GM18520 (cell line): ENCODE data around the gene MCTP1.

Source experiments
- ATAC-seq: cut with Tn5 transposase; IDR thresholded peaks from one replicate; pipeline ENCODE4 v1.9.1; 2021; ENCODE audit not compliant: unreplicated experiment

Gene MCTP1

DNA sequence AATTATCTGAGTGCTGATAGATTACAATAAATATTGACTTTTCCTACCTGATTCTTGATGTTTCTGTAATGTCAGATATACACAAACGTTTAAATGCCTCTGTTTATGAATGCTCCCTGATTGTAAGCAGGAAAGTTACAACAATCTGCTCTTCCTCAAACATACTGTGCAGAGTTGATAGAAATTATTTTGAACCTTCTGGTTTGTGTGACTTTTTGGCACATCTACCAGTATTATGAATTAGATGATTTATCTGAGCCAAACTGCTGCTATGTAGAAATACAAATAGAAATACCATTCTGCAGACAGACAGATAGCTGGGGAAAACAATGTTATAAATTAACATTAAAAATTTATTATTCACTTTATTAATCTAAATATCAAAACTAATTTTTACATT, 553.4 kb downstream of the MCTP1 start:
- ATAC-seq: no peak

- no peak for ATAC-seq
Measured at GRCh38 chr5:94725142-94725541, 559.8 kb downstream of the MCTP1 start.

DNA sequence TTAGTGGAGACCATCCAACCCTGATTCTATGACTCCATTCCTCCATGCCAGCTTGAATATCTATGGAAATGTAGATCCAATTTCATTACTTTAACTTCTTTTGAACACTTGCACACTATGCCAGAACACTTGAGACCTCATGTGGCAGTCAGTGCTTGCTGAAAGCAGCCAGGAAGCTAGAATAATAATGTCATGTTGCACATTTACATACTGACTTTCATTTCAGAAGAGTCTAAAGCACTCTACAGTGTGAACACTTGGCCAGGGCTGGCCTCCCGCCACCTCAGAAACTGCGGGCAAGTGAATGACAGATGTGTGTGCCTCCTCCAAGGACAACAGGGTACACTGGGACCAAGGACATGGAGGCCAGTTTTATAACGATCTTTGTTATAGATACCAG, 569.1 kb downstream of the MCTP1 start:
- ATAC-seq: no peak

DNA sequence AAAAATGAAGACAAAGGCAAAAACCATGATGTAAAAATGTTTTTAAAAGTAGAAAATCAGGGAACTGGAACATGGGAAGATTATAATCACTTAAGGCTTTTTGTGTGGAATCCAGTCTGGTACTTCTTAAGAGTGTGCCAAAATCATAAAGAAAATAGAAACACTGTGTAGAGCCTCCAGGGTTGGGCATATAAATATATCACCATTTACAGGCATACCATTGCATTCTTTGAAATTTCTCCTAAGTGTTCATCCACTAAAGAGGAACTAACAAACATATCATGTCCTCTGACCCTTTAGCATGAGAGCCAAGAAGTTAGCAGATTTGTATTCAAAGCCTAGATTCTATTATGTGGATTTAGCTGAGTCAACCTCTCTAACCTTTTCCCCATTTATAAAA, 573.1 kb downstream of the MCTP1 start:
- no peak for ATAC-seq

DNA sequence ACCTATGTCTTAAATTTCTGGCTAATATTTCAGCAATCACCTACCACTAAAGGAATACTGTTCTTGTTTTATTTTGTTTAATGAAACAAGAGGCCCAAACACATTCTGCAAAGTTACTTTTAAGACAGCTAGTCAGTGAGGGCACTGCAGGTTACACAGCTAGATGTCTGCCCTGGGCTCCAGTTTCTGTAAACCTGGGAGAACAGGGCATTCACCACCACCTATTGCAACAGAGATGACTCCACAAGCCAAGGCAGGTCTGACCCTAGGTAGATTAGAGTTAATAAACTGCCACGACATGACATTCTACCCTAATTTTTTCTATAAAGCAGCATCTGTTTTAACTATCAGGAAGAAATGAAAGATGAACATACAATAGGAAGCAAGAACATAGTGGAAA, 575.6 kb downstream of the MCTP1 start:
- no peak for ATAC-seq

DNA sequence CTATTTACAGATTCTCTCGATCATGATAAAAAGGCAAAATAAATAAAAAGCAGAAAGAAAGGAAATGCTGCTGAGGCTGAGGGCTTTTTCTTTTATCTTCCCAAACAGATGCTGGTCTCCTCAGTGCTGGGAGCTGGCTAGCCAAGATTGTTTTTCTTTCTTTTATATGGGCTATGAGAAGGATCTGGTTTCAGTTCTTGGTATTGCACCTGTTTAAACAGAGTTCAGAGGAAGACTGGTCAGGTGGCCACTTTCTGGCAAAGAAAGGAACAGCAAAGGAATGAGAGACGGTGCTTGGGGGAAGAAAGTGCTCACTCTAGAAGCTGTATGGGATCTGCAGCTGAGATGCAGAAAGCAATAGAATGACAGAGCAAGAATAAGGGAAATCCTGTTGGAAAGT, 577.5 kb downstream of the MCTP1 start:
- ATAC-seq: no peak

- no peak for ATAC-seq
Measured at GRCh38 chr5:94705427-94705826, 579.5 kb downstream of the MCTP1 start.

- peak; percentile 35 for ATAC-seq
Measured at GRCh38 chr5:94702729-94703128, 582.2 kb downstream of the MCTP1 start.

DNA sequence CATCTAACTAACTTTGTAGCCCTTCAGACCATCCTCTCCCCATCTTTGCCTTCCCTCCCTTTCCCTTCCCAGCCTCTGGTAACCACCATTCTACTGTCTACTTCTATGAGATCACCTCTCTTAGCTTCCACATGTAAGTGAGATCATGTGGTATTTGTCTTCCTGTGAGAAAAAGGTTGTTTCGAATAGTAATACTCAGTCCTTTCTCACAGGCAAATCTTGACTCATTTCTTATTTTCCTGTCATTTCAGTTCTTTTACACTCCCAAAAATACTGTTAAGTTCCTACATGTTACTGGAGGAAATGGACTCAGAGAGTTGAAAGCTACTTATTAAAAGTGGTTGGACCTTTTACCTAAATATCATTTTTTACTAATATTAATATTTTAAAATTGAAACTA, 584.3 kb downstream of the MCTP1 start:
- peak; percentile 84 for ATAC-seq

GRCh38 chr5:94699562-94699961, 585.3 kb downstream of the MCTP1 start:
- ATAC-seq: no peak

DNA sequence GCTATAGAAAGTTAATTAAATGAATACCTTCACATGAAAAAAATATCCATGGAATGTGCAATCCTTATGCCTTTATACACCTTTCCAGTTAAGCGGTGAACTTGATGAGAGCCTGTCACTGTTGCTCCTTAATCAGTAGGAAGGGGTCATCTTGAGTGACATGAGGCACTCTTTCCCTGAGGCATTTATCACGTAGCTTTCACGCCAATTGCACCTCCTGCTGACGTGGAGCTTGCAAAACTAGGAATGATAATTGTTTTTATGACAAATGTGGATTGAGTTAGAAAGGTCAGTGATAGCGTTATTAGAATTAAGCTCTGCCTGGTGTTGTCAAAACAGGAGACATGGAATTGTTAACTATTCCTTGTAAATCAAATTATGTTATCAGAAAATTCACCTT, 586.7 kb downstream of the MCTP1 start:
- no peak for ATAC-seq

- no peak for ATAC-seq
Measured at GRCh38 chr5:94694671-94695070, 590.2 kb downstream of the MCTP1 start.

DNA sequence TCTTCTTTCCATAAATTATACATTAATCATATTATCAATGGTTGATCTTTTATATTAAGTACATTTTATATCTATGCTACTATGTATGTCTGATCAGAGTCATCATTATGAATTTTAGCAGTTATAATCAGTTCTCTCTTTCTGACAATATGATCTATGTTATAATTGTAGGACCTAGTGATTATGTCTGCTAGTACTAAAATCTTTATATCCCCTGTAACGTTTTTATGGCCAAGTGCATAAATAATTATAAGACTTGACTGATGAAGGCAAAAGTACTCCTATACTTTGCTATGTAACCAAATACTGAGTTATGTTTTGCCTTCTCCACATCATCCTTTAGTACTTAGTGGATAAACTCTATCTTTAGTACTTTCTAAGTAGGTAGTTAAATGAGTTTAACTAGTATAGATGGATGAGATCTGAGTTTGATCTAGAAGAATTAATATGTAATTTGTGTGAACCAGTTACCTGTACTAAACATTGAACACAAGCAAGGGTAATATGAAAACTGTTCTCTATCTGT, 591.0 kb downstream of the MCTP1 start:
- no peak for ATAC-seq

GRCh38 chr5:94693043-94693822, 591.7 kb downstream of the MCTP1 start:
- peak; percentile 34 for ATAC-seq

- ATAC-seq: no peak
Measured at GRCh38 chr5:94692581-94692980, 592.3 kb downstream of the MCTP1 start.

DNA sequence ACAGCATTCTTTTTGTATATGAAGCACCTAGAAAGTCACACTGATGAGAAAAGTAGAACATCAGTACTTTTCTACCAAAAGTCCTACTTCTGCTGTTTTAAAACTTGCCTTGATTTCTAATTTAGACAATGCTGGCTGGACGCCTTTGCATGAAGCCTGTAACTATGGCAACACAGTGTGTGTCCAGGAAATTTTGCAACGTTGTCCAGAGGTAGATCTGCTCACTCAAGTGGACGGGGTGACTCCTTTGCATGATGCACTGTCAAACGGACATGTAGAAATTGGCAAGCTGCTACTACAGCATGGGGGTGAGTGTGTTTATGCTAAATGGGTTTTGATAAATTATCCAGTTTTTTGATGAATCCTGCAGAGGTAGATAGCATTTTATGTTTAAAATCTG, 592.9 kb downstream of the MCTP1 start:
- no peak for ATAC-seq

DNA sequence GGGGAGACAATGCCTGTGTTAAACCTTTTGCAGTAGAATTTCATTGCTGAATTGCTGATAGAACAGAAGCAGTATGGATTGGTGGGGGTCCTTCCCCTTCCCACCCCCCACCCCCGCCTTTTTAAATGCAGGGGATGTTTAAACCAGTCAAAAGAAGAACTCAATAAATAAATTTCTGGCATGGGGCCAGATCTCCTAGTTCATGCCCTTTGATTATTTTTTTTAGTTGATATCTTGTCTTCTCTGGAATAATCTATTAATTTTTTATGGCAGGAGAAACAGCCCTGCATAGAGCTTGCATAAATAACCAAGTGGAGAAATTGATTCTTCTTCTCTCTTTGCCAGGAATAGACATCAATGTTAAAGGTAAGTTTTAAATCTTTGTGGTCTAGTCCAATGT, 593.6 kb downstream of the MCTP1 start:
- ATAC-seq: no peak

DNA sequence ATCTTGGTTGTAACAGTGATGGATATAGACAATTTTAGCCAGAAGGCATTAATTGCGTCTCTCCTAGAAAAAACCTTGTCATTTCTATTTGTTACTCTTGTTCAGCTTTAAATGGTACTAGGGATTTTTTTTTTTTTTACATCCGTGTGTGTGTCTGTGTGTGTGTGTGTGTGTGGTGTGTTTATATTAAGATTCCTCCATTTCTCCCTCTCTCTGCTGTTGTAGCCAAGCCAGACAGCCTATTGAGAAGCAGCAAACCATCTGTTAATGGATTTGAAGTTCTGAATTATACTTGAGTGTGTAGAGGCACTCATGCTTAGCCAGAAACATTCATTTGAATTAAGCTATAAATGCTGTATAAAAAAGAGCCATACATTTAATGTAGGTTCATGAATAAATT, 594.1 kb downstream of the MCTP1 start:
- no peak for ATAC-seq

- no peak for ATAC-seq
Measured at GRCh38 chr5:94689908-94690307, 595.0 kb downstream of the MCTP1 start.

- ATAC-seq: no peak
Measured at GRCh38 chr5:94682814-94683520, 601.9 kb downstream of the MCTP1 start.

- ATAC-seq: no peak
Measured at GRCh38 chr5:94675965-94676618, 608.8 kb downstream of the MCTP1 start.
